Spleen (tissue), 11 donors: Measurements from ENCODE around the gene DUSP28. TPM values are rescaled to one million over a fixed set of nuclear protein-coding genes. Genes with fewer than 3 reads are reported as not detected.

Source experiments
- DNase-seq: peaks from one replicate; pipeline ENCODE4 v3.0.0-alpha.2; 2020
- H3K27ac ChIP-seq, 8 donors: fragments of 200-600 bp; sonication (generic) in 7 of 8; 1 replicate in 4 of 8; 2 replicates in 4 of 8; pipeline versions ENCODE4 v1.5.0 to v1.8.0; 2016 to 2021; ENCODE audit warnings: inconsistent platforms in 4 of 8, mild to moderate bottlenecking in 4 of 8, moderate library complexity in 1 of 8
- H3K27me3 ChIP-seq, 7 donors: fragments of 200-600 bp; sonication (generic) in 6 of 7; replicated peaks in 1 of 7; 1 replicate in 4 of 7; 2 replicates in 3 of 7; pipeline versions ENCODE4 v1.5.0 to v1.8.0; 2016 to 2021; ENCODE audit warnings: inconsistent platforms in 3 of 7, mild to moderate bottlenecking in 1 of 7
- H3K36me3 ChIP-seq, 6 donors: fragments of 200-600 bp; sonication (generic) in 5 of 6; 1 replicate in 4 of 6; 2 replicates in 2 of 6; pipeline versions ENCODE4 v1.5.0 to v1.8.0; 2016 to 2021; ENCODE audit warnings: inconsistent platforms in 2 of 6
- H3K4me1 ChIP-seq, 6 donors: fragments of 200-600 bp; sonication (generic) in 5 of 6; 1 replicate in 3 of 6; 2 replicates in 3 of 6; pipeline versions ENCODE4 v1.5.0 to v1.8.0; 2016 to 2021; ENCODE audit warnings: inconsistent platforms in 3 of 6
- H3K4me3 ChIP-seq, 8 donors: fragments of 200-600 bp; sonication (generic) in 7 of 8; 1 replicate in 4 of 8; 2 replicates in 4 of 8; pipeline versions ENCODE4 v1.5.0 to v1.8.0; 2016 to 2021; ENCODE audit warnings: inconsistent platforms in 4 of 8, mild to moderate bottlenecking in 4 of 8, moderate library complexity in 2 of 8
- H3K9me3 ChIP-seq, 8 donors: fragments of 200-600 bp; sonication (generic) in 7 of 8; 1 replicate in 4 of 8; 2 replicates in 4 of 8; pipeline versions ENCODE4 v1.5.0 to v1.8.0; 2016 to 2021; ENCODE audit warnings: inconsistent platforms in 4 of 8
- CTCF ChIP-seq, 11 experiments: fragments of 200-600 bp in 7 of 11; fragments of 450-650 bp in 4 of 11; sonication (generic) in 4 of 11; IDR thresholded peaks in 8 of 11; conservative IDR thresholded peaks in 3 of 11; 1 replicate in 7 of 11; 2 replicates in 4 of 11; pipeline versions ENCODE4 v1.4.0 to v1.8.0; 2016 to 2021; ENCODE audit warnings: antibody characterized with exemption in 11 of 11, inconsistent platforms in 4 of 11, mild to moderate bottlenecking in 1 of 11
- POLR2A ChIP-seq, 3 donors: fragments of 450-650 bp; IDR thresholded peaks; one replicate each; pipeline ENCODE4 v1.5.1; 2017; ENCODE audit warnings: antibody characterized with exemption in 3 of 3, mild to moderate bottlenecking in 1 of 3
- POLR2AphosphoS5 ChIP-seq, 3 donors: sonication (generic); formaldehyde crosslinking; IDR thresholded peaks; one replicate each; pipeline ENCODE4 v1.5.1; 2017; ENCODE audit warnings: antibody characterized with exemption in 3 of 3
- WGBS, 5 donors: extraction: QIAGEN DNeasy Blood & Tissue Kit in 3 of 5; methylation state at CpG; one replicate each; pipeline versions ENCODE4 v1.1.5 to v1.1.7; 2013 to 2018; 5-methylcytosine and 5-hydroxymethylcytosine counted together
- intact Hi-C: fragments of 100-400 bp; cut with DNase I; formaldehyde crosslinking; loops from one replicate; pipeline ENCODE4 v1.15.0; 2023; ENCODE audit warnings: low total_unique reads
- polyA plus RNA-seq, 3 donors: library from polyadenylated mRNA; stranded (reverse); fragments of 200-250 nt; gene quantifications; one replicate each; pipeline ENCODE4 v1.2.1, GENCODE V29; 2013
- total RNA-seq, 7 donors: library from RNA; depleted of rRNA in 3 of 7; stranded (reverse); fragments of >200 nt in 3 of 7; fragmentation: NEBNext Ultra II Directional in 4 of 7; extraction: Animal tissue kit (Norgen Biotek cat#: 25700) in 4 of 7; gene quantifications; one replicate each; pipeline versions ENCODE4 v1.1.0 to v1.2.1, GENCODE V29; 2016 to 2021
- donor health status: healthy with polysubstance abuse.
- donor health status: DM: no; HTN: no; CAD: no; lungs with moderate emphysema.
- donor health status: DM: no; HTN: no; CAD: no.
- donor health status: Bipolar disorder and iron deficiency.
- donor health status: healthy.
- donor health status: DM: no; HTN: no; CAD: no.
- donor health status: DM: yes; HTN: yes; CAD: no.

DUSP28 gene
- total and polyA plus RNA-seq, 10 donors = 5.9 to 13.6 (median 7.2) TPM

- no peak overlapping the region for H3K4me3 ChIP-seq
- peaks cover 28 to 62% (median 43%) of the 10 kb centered on the region in 6 donors for H3K4me1 ChIP-seq
- H3K27ac ChIP-seq = no peak overlapping the region
- no peak for TF ChIP-seq POLR2A (IDR thresholded peaks at IDR 0.05)
- TF ChIP-seq CTCF (IDR thresholded peaks at IDR 0.05 in 8 of 11, conservative IDR thresholded peaks at IDR 0.05 in 3 of 11) = no peak
- TF ChIP-seq POLR2AphosphoS5 (IDR thresholded peaks at IDR 0.05) = no peak
- H3K36me3 ChIP-seq = peaks cover 0 to 68% (median 22%) of the 10 kb centered on the region in 6 donors
- peaks cover 0 to 7% (median 0%) of the 10 kb centered on the region in 7 donors for H3K27me3 ChIP-seq
- peaks cover 0 to 12% (median 3%) of the 10 kb centered on the region in 8 donors for H3K9me3 ChIP-seq
- 86 to 92% (median 89%) methylated on average over 10 to 17 of the region's 17 CpGs for whole genome bisulfite sequencing, 5 donors
- intact Hi-C loops = no loop called here
- peak; percentile 73 for DNase-seq
Measured at GRCh38 chr2:240554767-240555493, 5.2 kb upstream of the DUSP28 start.

- Histone ChIP-seq H3K4me1 (peaks cover 29 to 66% (median 46%) of the 10 kb centered on the region in 6 donors), H3K4me3 (no peak overlapping the region), H3K36me3 (peaks cover 0 to 66% (median 18%) of the 10 kb centered on the region in 6 donors), H3K9me3 (peaks cover 0 to 8% (median 2%) of the 10 kb centered on the region in 8 donors), H3K27ac (no peak overlapping the region), H3K27me3 (peaks cover 0 to 7% (median 0%) of the 10 kb centered on the region in 7 donors)
- no peak for TF ChIP-seq POLR2AphosphoS5 (IDR thresholded peaks at IDR 0.05)
- no peak for TF ChIP-seq CTCF (IDR thresholded peaks at IDR 0.05 in 8 of 11, conservative IDR thresholded peaks at IDR 0.05 in 3 of 11)
- no peak for TF ChIP-seq POLR2A (IDR thresholded peaks at IDR 0.05)
- no peak for DNase-seq
- 85 to 96% (median 95%) methylated on average over 12 to 16 of the region's 16 CpGs for whole genome bisulfite sequencing, 5 donors
- intact Hi-C loops = no loop called here
Measured at GRCh38 chr2:240555541-240556250, 4.5 kb upstream of the DUSP28 start.

- WGBS, 5 donors = 52 to 61% (median 57%) methylated on average over 9 of the region's 9 CpGs
- TF ChIP-seq POLR2A (IDR thresholded peaks at IDR 0.05) = no peak
- peak in 10 of 11 experiments; percentile 18 to 70 (median 45) for TF ChIP-seq CTCF (IDR thresholded peaks at IDR 0.05 in 8 of 11, conservative IDR thresholded peaks at IDR 0.05 in 3 of 11)
- peak in 2 of 3 donors; percentile 10 to 18 for TF ChIP-seq POLR2AphosphoS5 (IDR thresholded peaks at IDR 0.05)
- DNase-seq = peak; percentile 89
- Histone ChIP-seq H3K27ac (no peak overlapping the region), H3K36me3 (peaks cover 0 to 57% (median 9%) of the 10 kb centered on the region in 6 donors), H3K4me1 (peaks cover 31 to 66% (median 50%) of the 10 kb centered on the region in 6 donors), H3K27me3 (peaks cover 0 to 7% (median 0%) of the 10 kb centered on the region in 7 donors), H3K9me3 (no peaks in the 10 kb centered on the region), H3K4me3 (peak overlapping the region in 1 of 8 donors; percentile 66)
- intact Hi-C loops = no loop called here
Measured at GRCh38 chr2:240556553-240557100, 3.5 kb upstream of the DUSP28 start.
